Activated CD4-positive, alpha-beta memory T cell treated with anti-CD3 and anti-CD28 coated beads, Interleukin-2, amount 10 ng/mL, durations not matched to agents 7 days and 5 days (primary cell): ENCODE results near the gene KCTD5. TPM values are rescaled to one million over a fixed set of nuclear protein-coding genes. Genes with fewer than 3 reads are reported as not detected.

Experiments used
- total RNA-seq, 2 experiments: library from RNA; stranded (reverse); gene quantifications; one replicate each; pipeline ENCODE4 v1.2.3, GENCODE V29; 2021

Gene KCTD5
- total RNA-seq, 2 experiments from 2014 or later: 35.9 to 39.8 TPM

Other genes with a start within 250 kb of the KCTD5 start
- gene TEDC2, start 222.4 kb upstream of the KCTD5 start, total RNA-seq: 10 to 100 TPM; 12.5 to 13.9 TPM
- not detected for gene NTN3, start 211.2 kb upstream of the KCTD5 start, total RNA-seq
- 10 to 100 TPM; 11.4 to 13.7 TPM for gene TBC1D24, start 207.4 kb upstream of the KCTD5 start, total RNA-seq
- 100 to 1,000 TPM; 112 to 125 TPM for gene ATP6V0C, start 168.6 kb upstream of the KCTD5 start, total RNA-seq
- 10 to 100 TPM; 51.6 to 55.5 TPM for gene AMDHD2, start 162.2 kb upstream of the KCTD5 start, total RNA-seq
- under 1 TPM in 1 of 2 experiments, not detected in 1; 0.23 TPM for gene CEMP1, start 151.1 kb upstream of the KCTD5 start, total RNA-seq
- gene PDPK1, start 144.5 kb upstream of the KCTD5 start, total RNA-seq: 10 to 100 TPM; 43.5 to 45.2 TPM
- gene PRSS27, start 37.7 kb downstream of the KCTD5 start, total RNA-seq: 1 to 10 TPM; 1.6 to 1.8 TPM
- gene SRRM2, start 70.1 kb downstream of the KCTD5 start, total RNA-seq: 100 to 1,000 TPM; 520 to 539 TPM
- 100 to 1,000 TPM; 141 to 150 TPM for gene ELOB, start 94.8 kb downstream of the KCTD5 start, total RNA-seq
- not detected for gene PRSS33, start 105.0 kb downstream of the KCTD5 start, total RNA-seq
- not detected for gene PRSS41, start 115.9 kb downstream of the KCTD5 start, total RNA-seq
- 1 to 10 TPM; 3.0 to 4.0 TPM for gene PRSS21, start 134.7 kb downstream of the KCTD5 start, total RNA-seq
- 1 to 10 TPM; 8.8 to 9.8 TPM for gene ZG16B, start 147.8 kb downstream of the KCTD5 start, total RNA-seq
- not detected for gene PRSS22, start 175.6 kb downstream of the KCTD5 start, total RNA-seq
- gene FLYWCH2, start 200.7 kb downstream of the KCTD5 start, total RNA-seq: 10 to 100 TPM; 19.4 to 20.5 TPM
- gene FLYWCH1, start 229.4 kb downstream of the KCTD5 start, total RNA-seq: 10 to 100 TPM; 75.2 to 80.8 TPM